Lower lobe of right lung (tissue), 2 donors: ENCODE results near the gene ERO1A. TPM values are rescaled to one million over a fixed set of nuclear protein-coding genes. Genes with fewer than 3 reads are reported as not detected.

ENCODE experiments used
- ATAC-seq, 2 donors: fragments of 200-7000 bp; cut with Tn5 transposase; one replicate each; pipeline ENCODE4 v1.9.1; 2020 to 2022; ENCODE audit warnings: mild to moderate bottlenecking in 2 of 2, moderate library complexity in 2 of 2
- DNase-seq: peaks from one replicate; pipeline ENCODE4 v3.0.0-alpha.2; 2020
- H3K27ac ChIP-seq: fragments of 200-600 bp; one replicate; pipeline ENCODE4 v1.8.0; 2022
- H3K27me3 ChIP-seq: fragments of 200-600 bp; one replicate; pipeline ENCODE4 v1.8.0; 2022; ENCODE audit warnings: low read depth
- H3K36me3 ChIP-seq: fragments of 200-600 bp; one replicate; pipeline ENCODE4 v1.8.0; 2022; ENCODE audit warnings: mild to moderate bottlenecking
- H3K4me1 ChIP-seq: fragments of 200-600 bp; one replicate; pipeline ENCODE4 v1.8.0; 2022
- H3K4me3 ChIP-seq: fragments of 200-600 bp; one replicate; pipeline ENCODE4 v1.8.0; 2022; ENCODE audit warnings: mild to moderate bottlenecking
- H3K9me3 ChIP-seq: fragments of 200-600 bp; one replicate; pipeline ENCODE4 v1.8.0; 2022
- CTCF ChIP-seq: fragments of 200-600 bp; IDR thresholded peaks from one replicate; pipeline ENCODE4 v1.8.0; 2022; ENCODE audit warnings: antibody characterized with exemption, mild to moderate bottlenecking
- intact Hi-C: fragments of 100-400 bp; cut with DNase I; formaldehyde crosslinking; loops from one replicate; pipeline ENCODE4 v1.11.0; 2022
- total RNA-seq: library from RNA; stranded (reverse); fragmentation: NEBNext Ultra II Directional; extraction: Animal tissue kit (Norgen Biotek cat#: 25700); gene quantifications from one replicate; pipeline ENCODE4 v1.2.1, GENCODE V29; 2021
- donor health status: DM: no; HTN: yes; CAD: no; lungs with severe emphysema.

The ERO1A gene
- total RNA-seq, 1 donor from 2014 or later: 41.9 TPM

DNA sequence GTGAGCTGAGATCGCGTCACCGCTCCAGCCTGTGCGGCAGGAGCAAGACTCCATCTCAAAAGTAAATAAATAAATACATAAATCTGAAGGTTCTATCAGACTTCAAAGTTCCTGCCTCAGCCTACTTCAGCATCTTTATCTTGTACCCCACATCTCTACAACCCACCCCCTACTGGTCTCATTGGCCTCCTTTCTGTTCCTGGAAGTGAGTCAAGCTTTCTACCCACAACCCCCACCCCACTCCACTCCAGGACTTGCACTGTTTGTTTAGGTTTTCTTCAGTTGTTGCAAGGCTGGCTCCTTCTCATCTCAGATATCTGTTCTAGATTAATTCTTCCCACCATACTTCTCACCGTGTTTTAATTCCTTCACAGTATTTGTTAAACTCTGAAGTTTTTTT, 10.9 kb upstream of the ERO1A start:
- Histone ChIP-seq H3K9me3 (no peaks in the 10 kb centered on the region), H3K27me3 (no peaks in the 10 kb centered on the region), H3K36me3 (peaks cover 29% of the 10 kb centered on the region), H3K4me3 (peak overlapping the region; percentile 85), H3K27ac (peak overlapping the region; percentile 87), H3K4me1 (peaks cover 46% of the 10 kb centered on the region)
- no peak for DNase-seq
- no peak for TF ChIP-seq CTCF
- peak; percentile 48 to 63 for ATAC-seq
- intact Hi-C loops: no loop called here

DNA sequence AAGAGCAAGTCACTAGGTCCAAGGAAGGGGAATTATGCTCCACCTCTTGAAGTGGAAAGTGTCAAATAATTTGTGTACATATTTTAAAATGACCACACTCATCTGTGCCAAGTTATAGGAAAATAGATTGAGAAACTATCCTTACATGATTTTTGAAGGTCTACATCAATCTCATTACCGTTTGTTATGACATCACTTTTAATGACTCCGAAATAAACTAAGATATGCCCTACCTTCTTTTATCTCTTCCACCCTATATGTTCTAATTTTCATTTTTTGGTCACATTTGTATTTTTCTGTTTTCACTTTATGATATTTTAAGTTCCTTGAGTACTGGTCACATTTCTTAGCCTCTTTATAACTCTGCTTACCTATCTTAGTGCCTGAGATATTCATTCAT, 8.3 kb upstream of the ERO1A start:
- Histone ChIP-seq H3K9me3 (no peaks in the 10 kb centered on the region), H3K4me1 (peaks cover 31% of the 10 kb centered on the region), H3K36me3 (peaks cover 3% of the 10 kb centered on the region), H3K27ac (peak overlapping the region; percentile 56), H3K27me3 (no peaks in the 10 kb centered on the region), H3K4me3 (no peak overlapping the region)
- no peak for DNase-seq
- no peak for ATAC-seq
- TF ChIP-seq CTCF: no peak
- intact Hi-C loops: no loop called here

DNA sequence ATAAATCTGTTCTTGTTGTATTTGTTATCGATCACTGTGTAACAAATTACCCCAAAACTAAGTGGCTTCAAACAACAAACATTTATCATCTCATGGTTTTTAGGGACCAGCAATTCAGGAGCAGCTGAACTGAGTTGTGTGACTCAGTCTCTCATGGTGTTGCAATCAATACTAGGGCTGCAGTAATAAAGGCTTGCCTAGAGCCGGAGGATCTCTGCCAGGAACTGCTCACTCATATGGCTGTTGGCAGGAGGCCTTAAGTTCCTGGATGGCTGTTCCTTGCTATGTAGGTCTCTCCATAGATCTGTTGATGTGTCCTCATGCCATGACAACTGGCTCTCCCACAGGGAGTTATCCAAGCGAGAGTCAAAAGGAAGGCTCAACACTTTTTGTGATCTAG, 7.9 kb upstream of the ERO1A start:
- H3K27ac ChIP-seq: peak overlapping the region; percentile 56

DNA sequence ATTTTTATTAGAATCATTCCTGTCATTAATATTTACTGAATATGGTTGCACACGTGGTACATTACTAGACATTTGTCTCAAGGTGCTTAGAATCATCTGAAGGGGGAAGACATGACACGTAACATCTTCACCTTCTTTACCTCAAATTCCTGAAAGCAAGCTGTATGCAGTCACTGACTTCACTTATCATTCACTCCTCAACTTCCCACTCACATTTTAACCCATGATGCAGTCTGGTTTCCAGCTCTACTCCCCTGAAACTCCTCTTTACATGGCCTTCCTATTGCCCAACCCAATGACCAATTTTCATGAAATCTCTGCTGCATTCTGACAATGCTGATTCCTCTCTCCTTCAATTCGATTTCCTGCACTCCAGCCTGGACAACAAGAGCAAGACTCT, 5.9 kb upstream of the ERO1A start:
- ATAC-seq (no peak), DNase-seq (no peak)
- Histone ChIP-seq H3K36me3 (no peaks in the 10 kb centered on the region), H3K4me1 (peaks cover 17% of the 10 kb centered on the region), H3K9me3 (no peaks in the 10 kb centered on the region), H3K27me3 (no peaks in the 10 kb centered on the region), H3K27ac (no peak overlapping the region), H3K4me3 (no peak overlapping the region)
- intact Hi-C loops: no loop called here
- no peak for TF ChIP-seq CTCF

More for the DNA sequence above, 7.9 kb upstream of the ERO1A start:
- intact Hi-C loops: no loop called here
- DNase-seq (no peak), ATAC-seq (peak; percentile 49 to 50)
- Histone ChIP-seq H3K9me3 (no peaks in the 10 kb centered on the region), H3K36me3 (no peaks in the 10 kb centered on the region), H3K4me1 (peaks cover 27% of the 10 kb centered on the region), H3K4me3 (no peak overlapping the region), H3K27me3 (no peaks in the 10 kb centered on the region)
- TF ChIP-seq CTCF: no peak

- intact Hi-C loops: no loop called here
- no peaks in the 10 kb centered on the region for H3K27me3 ChIP-seq
- peaks cover 18% of the 10 kb centered on the region for H3K4me1 ChIP-seq
- H3K27ac ChIP-seq: peak overlapping the region; percentile 21
- no peaks in the 10 kb centered on the region for H3K9me3 ChIP-seq
- peak in 1 of 2 donors; percentile 75 for ATAC-seq
- TF ChIP-seq CTCF: no peak
- no peak for DNase-seq
- no peaks in the 10 kb centered on the region for H3K36me3 ChIP-seq
- H3K4me3 ChIP-seq: no peak overlapping the region
These were observed 5.4 kb upstream of the ERO1A start for GRCh38 chr14:52700701-52701172.
